ENCODE data around the gene TPPP.

Gene TPPP

DNA sequence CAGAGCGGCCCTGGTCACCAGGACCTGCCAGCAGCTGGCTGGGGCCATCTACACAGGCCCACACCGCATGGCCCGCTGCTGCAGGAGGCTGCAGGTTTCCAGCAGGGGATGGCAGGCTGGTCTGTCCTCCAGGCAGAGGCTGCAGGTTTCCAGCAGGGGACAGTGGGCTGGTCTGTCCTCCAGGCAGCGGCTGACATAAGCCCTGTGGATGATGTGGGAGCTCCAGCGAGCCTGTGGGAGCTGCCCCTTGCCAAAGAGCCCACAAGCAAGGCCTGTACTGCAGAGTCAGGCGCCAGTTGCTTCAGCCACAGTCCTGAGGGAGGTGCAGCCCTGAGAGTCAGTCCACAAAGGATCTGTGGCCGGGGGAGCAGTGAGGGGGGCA is 18.5 kb downstream of the TPPP start:
- CTCF ChIA-PET: no interaction called here
- TF ChIP-seq FOXK2 (IDR thresholded peaks at IDR 0.05) (no peak), TARDBP (IDR thresholded peaks at IDR 0.05) (no peak), FOXM1 (IDR thresholded peaks at IDR 0.05; ENCODE audit: borderline replicate concordance) (no peak), L3MBTL2 (conservative IDR thresholded peaks at IDR 0.05) (no peak)
- no peak for DNase-seq (ENCODE audit: extremely low spot score)
- POLR2A ChIA-PET: no interaction called here

GRCh38 chr5:673831-674629 is 19.1 kb downstream of the TPPP start:
- ChIA-PET CTCF (no interaction called here), POLR2A (interaction anchor here (1.7 kb wide), 1 partner anchor 219 kb away, joined by 7 read pairs; the partner anchor contains the start of genes BRD9 and TRIP13)
- TF ChIP-seq ARNT (IDR thresholded peaks at IDR 0.05): no peak
- TF ChIP-seq L3MBTL2 (conservative IDR thresholded peaks at IDR 0.05): no peak
- TF ChIP-seq CTBP1 (IDR thresholded peaks at IDR 0.05; ENCODE audit: borderline replicate concordance): no peak
- TF ChIP-seq, protein P1, sequence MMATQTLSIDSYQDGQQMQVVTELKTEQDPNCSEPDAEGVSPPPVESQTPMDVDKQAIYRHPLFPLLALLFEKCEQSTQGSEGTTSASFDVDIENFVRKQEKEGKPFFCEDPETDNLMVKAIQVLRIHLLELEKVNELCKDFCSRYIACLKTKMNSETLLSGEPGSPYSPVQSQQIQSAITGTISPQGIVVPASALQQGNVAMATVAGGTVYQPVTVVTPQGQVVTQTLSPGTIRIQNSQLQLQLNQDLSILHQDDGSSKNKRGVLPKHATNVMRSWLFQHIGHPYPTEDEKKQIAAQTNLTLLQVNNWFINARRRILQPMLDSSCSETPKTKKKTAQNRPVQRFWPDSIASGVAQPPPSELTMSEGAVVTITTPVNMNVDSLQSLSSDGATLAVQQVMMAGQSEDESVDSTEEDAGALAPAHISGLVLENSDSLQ (IDR thresholded peaks at IDR 0.05): no peak
- TF ChIP-seq SUZ12 (IDR thresholded peaks at IDR 0.05): no peak
- TF ChIP-seq HDGF (IDR thresholded peaks at IDR 0.05; ENCODE audit: borderline replicate concordance): no peak
- TF ChIP-seq LEF1 (IDR thresholded peaks at IDR 0.05; ENCODE audit: borderline replicate concordance): no peak
- TF ChIP-seq TARDBP (IDR thresholded peaks at IDR 0.05): no peak
- TF ChIP-seq FOXA1 (IDR thresholded peaks at IDR 0.05): no peak
- no peak for TF ChIP-seq ELF4 (IDR thresholded peaks at IDR 0.05)
- TF ChIP-seq FOXM1 (IDR thresholded peaks at IDR 0.05; ENCODE audit: borderline replicate concordance): no peak
- no peak for TF ChIP-seq NFRKB (IDR thresholded peaks at IDR 0.05)
- no peak for TF ChIP-seq ZNF384 (IDR thresholded peaks at IDR 0.05)
- TF ChIP-seq SP1 (IDR thresholded peaks at IDR 0.05): no peak
- TF ChIP-seq FOXK2 (IDR thresholded peaks at IDR 0.05): no peak
- no peak for TF ChIP-seq BHLHE40 (IDR thresholded peaks at IDR 0.05; ENCODE audit: borderline replicate concordance)
- DNase-seq (ENCODE audit: extremely low spot score): no peak

DNA sequence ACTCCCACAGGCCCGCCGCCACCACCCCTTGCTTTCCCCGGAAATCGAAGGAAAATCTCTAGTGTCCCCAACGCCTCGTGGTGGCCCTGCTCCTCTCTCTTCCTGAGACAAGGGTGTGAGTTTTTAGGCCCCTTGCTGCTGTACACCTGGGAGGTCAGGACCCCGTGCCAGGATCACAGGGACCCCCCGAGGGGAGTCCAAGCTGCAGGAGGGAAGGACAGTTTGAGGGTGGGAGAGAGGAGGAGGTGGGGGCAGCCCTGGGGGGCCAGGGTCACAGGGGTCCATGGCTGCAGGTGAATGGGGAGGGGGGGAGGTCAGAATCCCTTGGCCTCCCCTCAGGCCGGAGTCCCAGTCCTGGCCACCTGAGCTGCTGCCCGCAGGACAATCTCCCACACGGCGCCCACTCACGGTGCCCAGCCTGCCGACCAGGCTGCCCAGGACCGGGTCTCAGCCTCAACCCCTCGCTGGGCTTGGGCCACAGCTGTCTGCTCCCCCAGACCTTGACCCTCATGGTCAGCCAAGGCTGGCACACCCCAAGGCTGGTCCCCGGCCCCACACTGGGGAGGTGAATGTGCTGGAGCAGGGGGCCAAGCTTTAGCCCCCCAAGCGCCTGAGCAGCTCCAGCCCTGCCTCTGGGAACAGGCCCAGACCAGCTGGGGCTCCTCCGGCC is 19.9 kb downstream of the TPPP start:
- TF ChIP-seq ELF4 (IDR thresholded peaks at IDR 0.05) (no peak), BHLHE40 (IDR thresholded peaks at IDR 0.05; ENCODE audit: borderline replicate concordance) (no peak), TARDBP (IDR thresholded peaks at IDR 0.05) (no peak), L3MBTL2 (conservative IDR thresholded peaks at IDR 0.05) (no peak), FOXM1 (IDR thresholded peaks at IDR 0.05; ENCODE audit: borderline replicate concordance) (no peak), SUZ12 (IDR thresholded peaks at IDR 0.05) (no peak), ARNT (IDR thresholded peaks at IDR 0.05) (no peak), HDGF (IDR thresholded peaks at IDR 0.05; ENCODE audit: borderline replicate concordance) (no peak)
- TF ChIP-seq, protein P1 (IDR thresholded peaks at IDR 0.05): no peak
- ChIA-PET CTCF (interaction anchor here (0.6 kb wide), 1 partner anchor 122 kb away, joined by 3 read pairs; no protein-coding TSS in a partner anchor), POLR2A (interaction anchor here (1.7 kb wide), 1 partner anchor 219 kb away, joined by 7 read pairs; the partner anchor contains the start of genes BRD9 and TRIP13)

GRCh38 chr5:672329-673160 is 20.6 kb downstream of the TPPP start:
- DNase-seq (ENCODE audit: extremely low spot score): peak; percentile 54
- POLR2A ChIA-PET: interaction anchor here (1.7 kb wide), 1 partner anchor 220 kb away, joined by 7 read pairs; the partner anchor contains the start of genes BRD9 and TRIP13
- CTCF ChIA-PET: interaction anchor here (0.6 kb wide), 2 partner anchors 123 to 230 kb away, joined by 3 read pairs; no protein-coding TSS in a partner anchor
- no peak for TF ChIP-seq LEF1 (IDR thresholded peaks at IDR 0.05; ENCODE audit: borderline replicate concordance)

More for the DNA sequence above, 19.9 kb downstream of the TPPP start:
- DNase-seq (ENCODE audit: extremely low spot score): no peak

DNA sequence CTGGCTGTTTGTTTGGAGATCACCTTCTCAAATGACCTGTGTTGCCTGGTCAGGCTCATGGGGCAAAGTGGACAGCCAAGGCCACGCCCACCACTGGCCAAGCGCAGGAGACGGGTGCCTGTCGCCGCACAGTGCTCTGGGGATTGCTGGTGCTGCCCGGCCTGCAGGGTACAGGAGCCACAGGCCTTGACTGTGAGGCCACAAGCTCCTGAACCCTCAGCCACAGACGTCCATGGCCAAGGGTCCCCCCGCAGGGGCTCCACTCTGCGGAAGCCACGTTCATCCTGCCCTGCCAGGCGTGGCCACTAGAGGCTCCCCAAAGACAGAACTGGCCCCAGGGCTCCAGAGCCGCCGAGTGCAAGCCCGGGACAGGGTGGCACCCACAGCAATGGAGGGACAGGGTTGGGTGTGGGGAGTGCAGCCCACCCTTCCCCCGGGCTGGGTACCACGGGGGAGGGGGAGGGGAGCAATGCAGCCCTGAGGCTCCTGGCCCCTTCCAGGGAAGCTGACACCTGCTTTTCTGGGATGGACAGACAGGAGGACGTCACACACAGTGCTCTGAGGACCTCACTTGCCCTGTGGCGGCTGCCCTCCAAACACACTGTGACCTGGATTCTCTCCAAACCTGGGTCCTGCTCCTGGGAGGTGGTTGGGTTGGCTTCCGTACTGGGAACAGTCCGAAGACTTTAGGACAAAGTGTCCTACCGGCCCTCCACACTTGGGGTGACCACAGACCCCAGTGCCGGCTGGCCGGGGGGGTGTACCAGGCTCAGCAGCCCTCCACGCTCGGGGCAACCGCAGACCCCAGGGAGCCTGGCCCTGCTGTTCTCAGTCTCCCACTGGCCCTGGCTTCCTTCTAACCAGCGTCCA is 21.5 kb downstream of the TPPP start:
- peak; percentile 74 for DNase-seq (ENCODE audit: extremely low spot score)
- ChIA-PET POLR2A (no interaction called here), CTCF (interaction anchor here (0.6 to 1.2 kb wide), 2 partner anchors 231 to 234 kb away, joined by 3 read pairs; no protein-coding TSS in a partner anchor)
- TF ChIP-seq CTBP1 (IDR thresholded peaks at IDR 0.05; ENCODE audit: borderline replicate concordance): no peak
- TF ChIP-seq NFRKB (IDR thresholded peaks at IDR 0.05): no peak
- no peak for TF ChIP-seq SP1 (IDR thresholded peaks at IDR 0.05)
- no peak for TF ChIP-seq LEF1 (IDR thresholded peaks at IDR 0.05; ENCODE audit: borderline replicate concordance)
- TF ChIP-seq TARDBP (IDR thresholded peaks at IDR 0.05): no peak
- no peak for TF ChIP-seq L3MBTL2 (conservative IDR thresholded peaks at IDR 0.05)
- TF ChIP-seq BHLHE40 (IDR thresholded peaks at IDR 0.05; ENCODE audit: borderline replicate concordance): no peak
- TF ChIP-seq ZNF384 (IDR thresholded peaks at IDR 0.05): no peak
- TF ChIP-seq FOXM1 (IDR thresholded peaks at IDR 0.05; ENCODE audit: borderline replicate concordance): no peak
- no peak for TF ChIP-seq HDGF (IDR thresholded peaks at IDR 0.05; ENCODE audit: borderline replicate concordance)
- TF ChIP-seq SUZ12 (IDR thresholded peaks at IDR 0.05): no peak
- no peak for TF ChIP-seq FOXA1 (IDR thresholded peaks at IDR 0.05)
- no peak for TF ChIP-seq FOXK2 (IDR thresholded peaks at IDR 0.05)
- TF ChIP-seq ELF4 (IDR thresholded peaks at IDR 0.05): no peak
- TF ChIP-seq, protein P1 (IDR thresholded peaks at IDR 0.05): no peak
- TF ChIP-seq ARNT (IDR thresholded peaks at IDR 0.05): no peak

All from HEK293T (cell line).